Stimulated activated naive CD4-positive, alpha-beta T cell (primary cell): Measurements from ENCODE around the gene USP4.

ENCODE experiments used
- DNase-seq, 6 experiments: peaks; one replicate each; lab custom pipeline; 2025; lab: John Stamatoyannopoulos, UW

Gene USP4

DNA sequence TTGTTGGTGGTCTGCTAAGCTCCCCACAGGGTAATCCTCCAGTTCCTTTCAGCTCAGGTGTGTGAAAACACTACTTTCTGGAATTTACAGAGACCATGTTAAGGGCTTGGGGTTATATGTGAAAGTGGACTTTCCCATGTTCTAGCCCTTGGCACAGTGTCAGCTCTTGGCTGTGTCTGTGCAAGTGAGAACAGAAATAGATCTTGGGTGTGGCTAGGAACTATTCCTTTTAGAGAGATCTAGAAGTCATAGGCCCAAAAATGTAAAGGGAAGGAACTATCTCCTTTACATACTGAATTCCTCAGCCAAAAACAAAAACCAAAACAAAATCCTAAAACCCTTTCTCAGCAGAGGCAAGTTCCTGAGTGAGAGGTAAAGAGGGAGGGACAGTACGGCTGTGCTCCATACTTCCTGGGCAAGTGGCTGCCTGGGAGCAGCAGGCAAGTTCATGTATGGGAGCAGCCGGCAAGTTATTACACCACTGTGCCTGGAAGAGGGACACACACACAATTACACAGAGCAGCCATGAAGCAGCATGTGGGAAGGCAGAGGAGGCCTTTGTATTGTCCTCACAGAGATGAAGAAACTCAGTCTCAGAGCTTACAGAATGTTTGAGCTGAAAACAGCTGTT lies 43.0 kb downstream of the USP4 start:
- no peak for DNase-seq

DNA sequence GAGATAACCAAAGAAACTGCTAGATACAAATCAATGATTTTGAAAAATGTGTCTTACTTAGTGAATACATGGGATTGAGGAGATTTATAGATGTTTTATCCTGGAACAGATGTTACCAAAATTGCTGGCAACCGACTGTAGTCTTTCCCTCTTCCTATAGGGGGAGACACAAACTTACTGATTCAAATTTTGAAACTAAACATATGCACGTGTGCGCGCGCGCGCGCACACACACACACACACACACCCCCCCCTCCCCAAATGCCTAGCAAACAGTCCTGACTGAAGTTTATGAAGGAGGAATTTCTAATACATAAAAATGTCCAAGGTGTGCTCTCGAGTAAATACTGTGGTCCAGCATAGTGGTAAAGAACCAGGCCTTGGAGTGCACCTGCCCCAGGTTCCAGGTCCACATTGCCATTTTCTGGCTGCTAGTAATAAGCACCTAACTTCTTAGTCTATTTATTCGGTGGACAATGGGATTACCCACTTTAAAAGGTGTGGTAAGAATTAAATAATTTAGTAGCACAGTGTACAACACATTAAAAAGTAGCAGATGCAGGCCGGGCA lies 44.3 kb downstream of the USP4 start:
- DNase-seq = peak in 5 of 6 experiments; percentile 13 to 53 (median 36)

DNA sequence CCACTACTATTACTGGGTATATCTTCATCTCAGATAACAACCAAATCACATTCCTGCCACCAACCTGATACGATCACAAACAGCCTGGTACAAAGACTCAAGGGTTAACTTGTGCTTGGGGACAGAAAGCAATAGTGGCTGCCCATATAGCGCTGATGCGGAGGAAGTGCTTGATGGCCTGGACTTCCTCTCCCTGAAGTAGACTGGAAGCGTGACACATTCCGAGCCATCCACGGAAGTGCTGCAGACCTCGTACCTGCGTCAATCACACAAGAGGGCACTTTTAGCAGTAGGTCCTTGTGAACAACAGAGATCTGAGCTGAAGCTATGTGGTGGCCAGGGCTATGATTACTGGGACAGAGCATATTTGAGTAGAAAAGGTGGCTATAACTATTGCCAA lies 45.5 kb downstream of the USP4 start:
- DNase-seq = no peak

DNA sequence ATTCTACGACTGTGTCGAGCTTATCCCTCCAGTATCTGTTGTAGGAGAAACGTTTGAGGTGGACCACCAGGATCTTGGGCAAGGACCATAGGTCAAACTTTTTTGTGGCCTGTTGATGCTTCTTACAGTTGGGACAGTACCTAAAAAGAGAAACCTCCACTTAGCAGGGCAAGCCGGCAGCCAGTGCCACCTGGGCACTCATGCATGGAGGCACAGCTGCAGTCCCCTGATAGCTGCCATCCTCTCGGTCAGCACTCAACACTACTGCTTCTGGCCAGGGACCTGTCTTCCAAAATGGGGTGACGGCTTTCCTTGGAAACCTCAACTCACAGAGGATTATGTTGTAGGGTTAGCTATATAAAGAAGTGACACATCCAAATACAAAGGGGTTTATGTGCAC lies 55.9 kb downstream of the USP4 start:
- no peak for DNase-seq

DNA sequence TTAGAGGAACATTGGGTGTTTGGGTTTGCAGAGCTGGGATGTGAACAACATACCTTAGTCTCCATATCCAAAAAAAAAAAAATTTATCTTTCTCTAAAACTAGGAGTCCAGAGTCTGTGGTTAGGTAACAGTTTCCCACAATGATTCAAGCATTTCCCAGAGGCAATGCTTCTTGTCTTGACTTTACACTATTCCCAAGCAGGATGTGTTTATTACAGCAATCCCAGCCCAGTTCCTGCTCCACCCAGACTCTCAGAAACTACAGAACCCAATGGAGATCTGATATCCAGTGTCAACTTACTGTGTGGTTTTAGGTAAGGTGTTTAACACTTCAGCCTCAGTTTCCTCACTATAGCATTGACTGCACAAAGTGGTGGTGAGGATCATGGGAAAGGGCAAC lies 60.5 kb downstream of the USP4 start:
- no peak for DNase-seq

DNA sequence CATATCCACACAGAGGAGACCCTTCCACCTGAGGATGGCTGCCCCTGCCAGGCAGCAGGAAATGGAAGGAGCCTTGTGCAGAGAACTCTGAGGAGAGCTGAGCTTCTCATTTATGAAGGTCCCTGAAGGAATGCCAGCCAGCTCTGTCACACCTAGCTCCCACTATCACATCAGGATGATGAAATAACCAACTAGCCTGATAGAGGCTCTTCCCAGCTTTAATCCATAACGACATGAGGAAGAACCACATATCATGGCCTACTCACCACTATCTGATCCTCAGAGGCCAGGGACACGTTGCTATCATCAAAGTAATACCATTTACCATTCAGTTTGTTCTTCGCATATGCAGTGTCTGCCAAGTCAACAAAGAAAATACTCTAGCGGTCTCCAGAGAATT lies 61.3 kb downstream of the USP4 start:
- DNase-seq = no peak

DNA sequence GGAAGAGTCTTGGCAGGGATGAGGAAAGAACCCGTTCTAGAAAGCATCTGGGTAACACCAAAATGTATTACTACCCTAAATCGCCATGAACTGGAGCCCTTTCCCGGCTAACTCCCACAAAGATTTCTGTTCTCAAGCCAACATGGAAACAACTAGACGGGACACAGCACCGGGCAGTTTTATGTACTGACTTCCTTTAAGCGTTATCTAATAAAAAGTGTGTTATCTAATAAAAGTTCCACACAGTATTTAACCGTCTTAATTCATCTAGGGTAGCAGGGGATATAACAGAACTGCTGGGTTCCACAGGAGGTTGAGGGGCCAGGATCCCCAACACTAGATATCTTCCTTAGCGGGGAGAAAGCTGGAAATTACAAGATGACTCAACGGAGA lies 62.5 kb downstream of the USP4 start:
- DNase-seq = no peak

DNA sequence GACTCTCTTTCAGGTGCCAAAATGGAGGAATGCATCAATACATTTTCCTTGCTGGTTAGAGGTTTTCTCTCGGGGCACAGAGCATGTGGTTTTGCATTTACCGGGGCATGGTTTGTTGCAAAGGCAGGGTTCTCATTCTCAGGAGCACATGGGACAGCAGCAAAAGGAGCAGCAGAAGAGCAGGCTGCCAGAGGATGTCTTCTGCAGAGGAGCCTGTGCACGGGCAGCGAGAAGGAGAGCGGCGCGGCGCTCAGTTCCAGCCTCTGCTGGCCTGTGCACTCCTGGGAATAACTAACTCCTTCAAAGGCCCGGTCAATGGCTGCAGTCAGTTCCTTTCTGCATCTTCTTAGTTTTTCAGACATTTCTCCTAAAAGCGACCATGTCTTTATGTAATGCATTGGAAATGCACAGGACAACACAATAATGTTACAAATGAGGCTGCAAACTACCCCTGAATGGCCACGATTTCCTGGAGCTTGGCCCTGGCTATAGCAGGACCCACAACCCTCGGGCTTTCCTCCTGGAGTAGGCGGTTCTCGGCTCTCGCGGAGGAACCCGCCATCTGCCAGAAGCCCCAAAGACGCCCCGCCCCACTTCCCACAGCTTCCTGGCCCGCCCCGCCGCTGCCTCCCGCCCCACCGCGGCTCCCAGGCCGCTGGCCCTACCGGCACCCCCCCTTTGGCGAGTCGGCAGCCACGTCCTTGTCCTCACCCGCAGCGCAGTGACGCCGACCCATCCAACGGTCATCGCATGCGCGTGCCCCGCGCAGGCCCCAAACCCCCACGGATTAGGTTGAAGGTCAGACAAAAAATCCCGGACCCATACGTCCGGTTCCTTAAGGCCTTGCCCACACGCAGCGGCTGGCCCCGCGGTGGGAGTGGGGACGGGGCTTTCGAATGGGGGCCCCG lies 63.1 kb downstream of the USP4 start, which contains the start of gene C3orf62:
Gene C3orf62, minus strand, starts transcription at position 758 of the 908 bp plus-strand sequence. Its CDS starts 360 bp downstream, at position 398.
- DNase-seq = peak; percentile 26 to 59 (median 49)

DNA sequence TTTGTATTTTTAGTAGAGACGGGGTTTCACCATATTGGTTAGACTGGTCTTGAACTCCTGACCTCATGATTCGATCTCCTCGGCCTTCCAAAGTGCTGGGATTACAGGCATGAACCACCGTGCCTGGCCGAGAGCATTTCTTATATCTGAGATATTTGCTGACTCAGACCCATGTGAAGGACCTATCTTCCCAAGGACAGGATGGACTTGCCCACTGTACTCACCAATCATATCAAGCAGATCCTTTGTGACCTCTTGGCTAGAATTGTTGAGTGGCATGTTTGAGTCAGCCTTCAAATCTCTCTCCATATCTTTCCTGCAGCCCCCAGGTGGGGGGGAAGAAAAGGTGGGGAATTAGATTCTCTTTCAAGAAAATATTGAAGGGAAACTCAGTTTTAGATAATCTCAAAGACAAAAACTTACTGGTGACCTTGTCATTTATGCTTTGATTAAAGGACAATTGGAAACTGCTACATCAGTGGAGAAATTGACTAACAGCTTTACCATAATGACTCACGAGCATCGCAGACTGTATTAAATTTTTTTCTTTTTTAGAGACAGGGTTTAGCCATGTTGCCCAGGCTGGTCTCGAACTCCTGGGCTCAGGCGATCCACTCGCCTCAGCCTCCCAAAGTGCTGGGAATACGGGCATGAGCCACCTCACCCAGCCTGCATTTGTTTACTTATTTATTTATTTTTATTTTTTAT lies 65.9 kb downstream of the USP4 start:
- no peak for DNase-seq

DNA sequence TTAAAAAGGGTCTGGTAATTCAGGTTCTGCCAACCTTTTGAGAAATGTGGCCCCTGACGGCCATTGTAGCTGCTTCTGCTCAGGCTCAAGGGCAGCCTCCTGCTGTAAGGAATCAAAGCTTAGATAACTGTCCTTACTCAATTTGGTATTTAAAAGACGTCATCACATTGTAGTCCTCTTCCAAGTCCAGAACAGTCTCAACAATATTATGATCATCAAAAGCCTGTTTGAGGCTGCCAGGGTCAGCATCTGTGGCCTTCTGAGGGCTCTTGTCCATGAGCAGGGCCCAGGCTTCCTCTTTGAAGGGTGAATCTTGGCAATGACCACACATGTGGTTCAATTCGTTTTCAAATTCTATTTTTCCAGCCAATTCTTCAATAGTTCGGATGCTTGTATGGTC lies 68.8 kb downstream of the USP4 start:
- DNase-seq = no peak

DNA sequence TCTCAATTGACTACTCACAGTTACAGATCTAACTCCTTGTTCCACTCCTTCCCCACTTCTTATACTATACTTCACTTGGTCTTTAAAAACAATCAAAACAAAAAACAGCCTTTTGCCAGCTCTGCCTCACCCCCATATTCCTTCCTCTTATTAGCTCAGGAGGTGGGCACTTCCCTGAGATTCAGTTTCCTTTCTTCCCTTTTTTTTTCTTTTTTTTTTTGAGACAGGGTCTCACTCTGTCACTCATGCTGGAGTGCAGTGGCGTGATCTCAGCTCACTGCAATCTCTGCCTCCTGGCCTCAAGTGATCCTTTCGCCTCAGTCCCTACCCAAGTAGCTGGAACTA lies 69.7 kb downstream of the USP4 start:
- DNase-seq = no peak

DNA sequence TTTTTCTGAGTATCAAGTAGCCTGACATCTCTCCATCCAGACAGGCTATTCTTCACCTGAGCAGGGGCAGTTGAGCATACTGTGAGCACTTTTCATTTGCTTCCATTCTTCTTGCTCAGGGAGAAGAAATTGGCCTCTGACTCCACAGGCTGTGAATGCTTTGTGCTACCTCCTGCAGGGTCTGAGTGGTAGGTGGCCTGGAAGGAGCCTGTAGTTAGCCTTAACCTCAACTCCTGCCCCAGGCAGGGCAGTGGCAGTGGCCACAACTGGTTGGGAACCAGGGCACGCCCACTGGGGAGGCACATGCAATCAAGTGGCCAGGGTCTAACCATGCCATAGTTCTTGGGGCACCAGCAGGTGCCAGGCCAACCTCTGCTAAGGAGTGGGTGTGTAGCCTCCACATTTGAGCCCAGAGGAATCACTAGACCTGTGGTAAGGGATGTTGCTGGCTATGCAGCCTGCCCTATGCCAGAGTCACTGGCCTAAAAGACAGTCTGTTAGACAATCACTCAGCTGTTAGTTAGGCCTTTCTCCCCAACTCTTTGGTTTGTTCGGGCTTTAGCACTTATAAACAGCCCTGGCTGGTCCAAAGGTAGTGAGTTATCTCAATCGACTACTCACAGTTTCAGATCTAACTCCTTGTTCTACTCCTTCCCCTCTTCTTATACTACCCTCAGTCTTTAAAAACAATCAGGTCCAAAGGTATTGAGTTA lies 70.3 kb downstream of the USP4 start:
- DNase-seq = no peak

DNA sequence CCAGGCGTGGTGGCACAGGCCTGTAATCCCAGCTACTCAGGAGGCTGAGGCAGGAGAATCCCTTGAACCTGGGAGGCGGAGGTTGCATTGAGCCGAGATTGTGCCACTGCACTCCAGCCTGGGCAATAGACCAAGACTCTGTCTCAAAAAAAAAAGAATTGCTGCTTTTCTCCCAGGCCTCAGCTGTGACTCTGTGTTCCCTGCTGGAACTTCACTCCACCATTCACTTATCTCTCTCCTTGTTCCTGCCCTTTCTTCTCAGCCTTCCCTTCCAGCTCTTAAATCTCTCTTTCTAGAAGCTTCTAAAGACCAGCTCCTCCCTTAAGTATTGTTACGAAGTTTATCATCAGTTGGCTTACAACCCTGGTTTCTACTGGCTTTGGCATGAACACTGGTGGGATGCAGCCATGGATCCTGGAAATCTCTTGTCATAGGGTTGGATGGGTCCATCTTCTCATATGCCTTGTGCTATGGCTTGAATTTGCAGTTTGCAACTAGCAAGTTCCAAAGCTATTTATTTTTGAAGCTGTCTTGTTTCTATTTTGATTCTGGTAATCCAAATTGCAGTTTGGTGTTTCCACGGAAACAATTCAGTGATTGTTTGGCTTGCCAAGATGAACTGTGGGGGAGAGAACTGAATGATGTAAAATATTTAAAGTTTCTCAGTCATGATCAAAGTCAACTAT lies 73.3 kb downstream of the USP4 start:
- DNase-seq = no peak

DNA sequence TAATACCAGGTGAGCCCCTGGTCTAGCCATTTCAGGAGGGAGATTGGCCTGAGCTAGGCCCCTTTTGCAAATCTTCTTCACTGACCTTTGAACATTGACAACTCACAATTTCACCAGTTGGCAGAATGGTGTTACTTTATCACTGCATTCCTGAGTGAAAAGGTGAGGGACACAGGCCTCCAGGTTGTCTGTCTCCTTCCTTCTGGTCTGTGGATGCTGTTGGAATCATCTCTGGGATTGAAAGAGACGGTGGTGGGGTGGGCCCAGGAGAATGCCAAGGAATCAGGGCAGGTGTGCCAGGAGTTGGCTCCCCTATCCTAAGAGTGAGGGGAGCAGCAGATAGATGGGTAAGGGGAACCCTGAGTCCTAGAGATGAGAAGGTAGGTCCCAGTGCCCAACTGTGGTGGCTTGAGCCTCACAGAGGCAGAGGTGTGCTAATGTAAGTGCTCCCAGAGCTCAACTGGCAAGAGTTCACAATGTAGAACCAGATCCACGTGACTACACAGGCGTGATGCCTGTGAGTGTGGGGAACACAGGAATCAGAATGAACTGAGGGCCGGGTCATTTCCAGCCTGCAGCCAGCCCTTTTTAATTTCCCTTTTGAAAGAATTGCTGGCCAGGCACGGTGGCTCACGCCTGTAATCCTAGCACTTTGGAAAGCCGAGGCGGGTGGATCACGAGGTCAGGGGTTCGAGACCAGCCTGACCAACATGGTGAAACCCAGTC lies 74.0 kb downstream of the USP4 start:
- DNase-seq = no peak

DNA sequence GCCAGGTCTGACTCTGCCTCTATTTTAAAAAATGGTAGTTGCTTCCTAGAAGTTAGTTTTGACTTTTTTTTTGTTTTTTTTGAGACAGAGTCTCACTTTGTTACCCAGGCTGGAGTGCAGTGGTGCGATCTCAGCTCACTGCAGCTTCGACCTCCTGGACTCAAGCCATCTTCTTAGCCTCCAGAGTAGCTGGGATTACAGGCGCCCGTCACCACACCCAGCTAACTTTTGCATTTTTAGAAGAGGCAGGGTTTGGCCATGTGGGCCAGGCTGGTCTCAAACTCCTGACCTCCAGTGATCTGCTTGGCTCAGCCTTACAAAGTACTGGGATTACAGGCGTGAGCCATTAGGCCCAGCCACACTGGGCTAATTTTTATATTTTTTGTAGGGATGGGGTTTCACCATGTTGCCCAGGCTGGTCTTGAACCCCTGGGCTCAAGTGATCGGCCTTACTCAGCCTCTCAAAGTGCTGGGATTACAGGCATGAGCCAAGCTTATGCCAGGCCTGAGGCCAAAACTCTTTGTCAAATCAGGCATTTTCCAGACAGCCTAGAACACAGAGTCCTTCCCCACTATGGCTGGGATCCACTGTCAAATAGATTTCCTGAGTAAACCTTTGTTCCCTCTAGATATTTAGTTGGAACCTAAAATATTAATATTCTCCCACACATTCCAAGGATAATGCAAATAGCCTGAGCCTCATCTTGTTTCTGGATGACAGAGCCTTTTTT lies 76.5 kb downstream of the USP4 start:
- no peak for DNase-seq

DNA sequence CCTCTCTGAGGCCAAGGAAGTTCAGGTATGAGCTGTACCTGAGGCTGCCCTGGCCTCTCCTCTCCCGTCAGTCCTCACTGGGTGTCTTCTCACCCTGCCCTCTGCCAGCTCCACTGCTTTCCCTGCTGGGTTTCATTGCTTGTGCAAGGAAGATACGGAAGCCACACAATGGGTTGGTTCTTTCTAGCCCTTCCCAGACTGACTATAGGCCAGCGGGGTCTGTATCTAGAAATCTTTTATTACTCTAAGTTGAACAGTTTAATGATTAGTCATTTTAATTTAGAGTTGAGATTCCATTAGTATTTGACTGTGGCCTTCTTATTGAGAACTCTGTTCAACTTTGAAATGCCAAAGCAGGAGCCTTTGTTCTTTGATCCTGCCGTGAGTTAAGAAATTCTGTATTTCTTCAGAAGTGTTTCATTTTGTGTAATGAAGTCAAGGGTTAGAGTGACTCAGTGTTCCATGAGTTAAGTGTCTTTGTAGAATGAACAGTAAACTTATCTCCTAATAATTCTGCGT lies 79.0 kb downstream of the USP4 start:
- no peak for DNase-seq

DNA sequence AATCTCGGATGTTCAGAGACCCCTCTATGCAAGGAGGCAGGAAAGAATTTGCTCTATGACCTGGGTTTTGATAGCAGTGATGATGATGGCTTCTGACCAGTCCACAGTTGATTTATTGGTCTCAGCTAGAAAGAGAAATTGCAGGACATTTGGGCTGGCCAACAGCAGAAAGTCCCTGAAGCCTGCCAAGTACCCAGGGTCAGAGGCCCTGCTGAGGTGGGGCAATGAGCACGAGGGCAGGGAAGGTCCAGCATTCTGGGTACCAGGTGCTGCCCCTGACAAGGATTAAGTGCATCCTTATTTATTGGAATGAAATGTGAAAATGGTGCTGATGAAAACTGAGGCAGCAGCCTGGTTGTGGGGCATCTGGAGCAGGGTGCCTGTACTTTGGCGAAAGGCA lies 82.7 kb downstream of the USP4 start:
- no peak for DNase-seq

DNA sequence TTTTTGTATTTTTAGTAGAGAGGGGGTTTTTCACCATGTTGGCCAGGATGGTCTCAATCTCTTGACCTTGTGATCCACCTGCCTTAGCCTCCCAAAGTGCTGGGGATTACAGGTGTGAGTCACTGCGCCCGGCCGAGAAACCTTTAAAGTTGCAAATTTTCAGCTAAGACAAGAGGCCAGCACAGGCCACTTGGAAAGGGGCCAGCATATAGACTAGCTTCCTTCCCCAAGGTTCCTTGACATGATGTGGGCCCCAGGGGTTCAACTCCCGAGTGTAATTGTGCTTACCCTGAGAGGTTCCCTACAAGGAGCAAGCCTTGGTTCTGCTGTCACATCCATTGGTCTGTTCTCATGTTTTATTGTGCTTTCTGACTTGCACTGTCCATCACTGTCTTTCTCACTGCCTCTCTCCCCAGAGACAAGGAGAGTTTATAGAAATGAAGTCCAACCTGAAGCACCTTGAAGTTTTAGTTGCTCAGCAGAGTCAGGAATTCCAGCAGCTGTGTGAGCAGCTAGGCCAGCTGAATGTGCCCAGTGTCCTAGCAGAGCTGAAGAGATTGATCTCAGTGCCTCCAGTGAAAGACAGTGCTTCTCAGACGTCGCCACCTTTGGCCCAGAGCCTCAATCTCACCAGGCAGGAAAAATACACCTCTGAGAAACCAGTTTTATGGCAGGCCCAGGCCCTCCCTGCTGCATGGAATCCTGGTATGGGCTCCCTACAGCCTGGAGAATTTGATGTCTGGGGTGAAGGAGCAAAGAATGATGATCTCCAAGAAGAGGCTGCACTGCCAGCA lies 83.9 kb downstream of the USP4 start:
- DNase-seq = no peak

DNA sequence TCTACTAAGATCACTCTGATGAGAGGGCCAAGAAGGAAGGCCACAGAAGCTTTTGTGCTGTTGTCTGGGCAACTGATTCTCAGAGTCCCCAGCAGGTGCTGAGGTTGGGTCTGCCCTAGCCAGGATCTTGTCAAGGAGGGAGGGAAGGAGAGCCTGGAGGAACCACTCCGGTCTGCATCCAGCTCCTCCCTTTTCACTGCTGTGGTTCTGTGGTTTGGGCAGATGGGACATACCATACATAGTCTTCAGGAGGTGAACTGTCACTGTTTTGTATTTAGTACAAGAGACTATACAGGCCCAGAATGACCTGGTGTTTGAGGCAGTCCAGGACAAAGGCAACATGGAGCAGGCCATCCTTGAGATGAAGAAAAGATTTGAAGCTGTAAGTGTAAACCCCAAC lies 84.7 kb downstream of the USP4 start:
- no peak for DNase-seq
